Activated CD4-positive, alpha-beta T cell treated with anti-CD3 and anti-CD28 coated beads, Interleukin-2, amount 50 U/mL, for 24 hours (primary cell): ENCODE measurements around the gene KIAA1671.

Experiments used
- DNase-seq, 2 donors: peaks; one replicate each; pipeline ENCODE4 v3.0.0-alpha.2; 2020; ENCODE audit warnings: low read depth in 1 of 2, low spot score in 1 of 2

Gene KIAA1671

DNA sequence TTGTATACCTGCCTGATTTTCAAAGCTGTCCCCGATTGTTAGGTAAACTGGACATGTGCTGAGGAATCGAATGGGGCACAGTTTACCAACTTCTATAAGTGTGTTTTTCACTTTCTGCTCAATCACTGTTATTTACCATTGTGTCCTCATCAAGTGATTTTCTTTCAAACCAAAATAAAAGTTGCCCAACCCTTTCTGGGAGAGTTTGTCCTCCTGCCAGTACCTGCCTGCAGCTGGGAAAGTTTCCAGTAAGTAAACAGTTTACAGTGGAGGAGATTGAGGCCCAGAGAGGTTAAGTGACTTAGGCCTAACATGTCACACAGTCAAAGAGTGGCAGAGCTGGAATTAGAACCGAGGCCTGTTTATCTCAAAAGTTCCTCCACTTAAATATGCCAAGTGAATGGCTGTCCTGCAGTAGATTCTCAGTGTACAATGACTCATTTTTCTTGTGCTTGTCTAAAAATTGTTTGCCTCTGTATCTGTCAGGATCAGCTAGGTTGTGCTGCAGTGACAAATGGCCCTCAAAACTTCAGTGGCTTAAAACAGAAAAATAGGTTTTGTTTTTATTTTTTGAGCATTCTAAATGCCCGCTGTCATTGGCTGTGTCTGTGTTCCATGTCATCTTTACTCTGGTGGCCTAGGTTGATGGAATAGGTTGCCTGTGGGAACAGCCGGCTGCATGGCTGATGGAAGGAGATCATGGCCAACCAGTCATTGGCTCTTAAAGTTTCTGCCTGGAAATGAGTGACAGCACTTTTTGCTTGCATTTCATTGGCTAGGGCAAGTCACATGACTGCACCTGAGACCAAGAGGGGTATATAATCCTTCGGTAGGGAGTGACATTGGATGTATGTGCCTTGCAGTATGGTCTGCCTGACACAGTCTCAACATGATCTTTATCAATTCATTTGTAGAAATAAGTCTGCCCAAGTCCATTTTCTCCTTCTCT, 185.3 kb downstream of the KIAA1671 start:
- DNase-seq: no peak

DNA sequence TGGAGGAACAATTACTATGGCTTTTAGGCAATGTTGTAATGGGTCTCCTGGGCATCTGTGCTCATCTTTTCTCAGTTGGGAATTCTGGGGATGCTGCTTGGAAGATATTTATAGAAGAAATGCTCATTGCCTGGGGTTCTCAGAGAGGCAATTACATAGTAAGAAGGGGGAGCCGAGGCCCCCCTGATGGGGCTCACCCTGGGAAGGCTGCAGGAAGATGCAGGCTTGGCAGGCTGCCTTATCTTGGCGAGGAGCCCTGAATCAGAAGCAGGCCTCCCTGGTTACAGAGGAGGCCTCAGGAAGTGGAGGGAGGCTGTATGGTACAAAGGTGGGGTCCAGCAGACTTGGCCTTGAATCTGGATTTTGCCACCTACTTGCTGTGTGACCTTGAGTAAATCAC, 186.5 kb downstream of the KIAA1671 start:
- no peak for DNase-seq

DNA sequence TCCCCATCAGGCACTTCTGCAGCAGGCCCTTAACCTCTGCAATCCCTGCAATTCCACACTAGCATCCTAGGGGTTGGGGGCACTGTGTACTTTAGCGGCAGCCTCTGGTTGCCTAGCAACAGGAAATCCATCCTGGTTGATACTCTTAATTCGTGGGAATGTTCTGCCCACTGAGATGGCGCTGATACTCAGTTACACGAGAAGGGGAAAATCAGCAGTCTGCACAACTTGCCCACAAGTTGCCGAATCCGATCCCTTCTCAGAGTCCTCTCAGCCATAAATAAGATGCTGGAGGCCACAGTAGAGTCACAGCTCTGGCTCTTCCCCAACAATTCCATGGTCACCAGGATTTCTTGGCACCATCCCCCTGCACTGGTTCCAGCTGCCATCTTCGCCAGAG, 189.6 kb downstream of the KIAA1671 start:
- DNase-seq: no peak

DNA sequence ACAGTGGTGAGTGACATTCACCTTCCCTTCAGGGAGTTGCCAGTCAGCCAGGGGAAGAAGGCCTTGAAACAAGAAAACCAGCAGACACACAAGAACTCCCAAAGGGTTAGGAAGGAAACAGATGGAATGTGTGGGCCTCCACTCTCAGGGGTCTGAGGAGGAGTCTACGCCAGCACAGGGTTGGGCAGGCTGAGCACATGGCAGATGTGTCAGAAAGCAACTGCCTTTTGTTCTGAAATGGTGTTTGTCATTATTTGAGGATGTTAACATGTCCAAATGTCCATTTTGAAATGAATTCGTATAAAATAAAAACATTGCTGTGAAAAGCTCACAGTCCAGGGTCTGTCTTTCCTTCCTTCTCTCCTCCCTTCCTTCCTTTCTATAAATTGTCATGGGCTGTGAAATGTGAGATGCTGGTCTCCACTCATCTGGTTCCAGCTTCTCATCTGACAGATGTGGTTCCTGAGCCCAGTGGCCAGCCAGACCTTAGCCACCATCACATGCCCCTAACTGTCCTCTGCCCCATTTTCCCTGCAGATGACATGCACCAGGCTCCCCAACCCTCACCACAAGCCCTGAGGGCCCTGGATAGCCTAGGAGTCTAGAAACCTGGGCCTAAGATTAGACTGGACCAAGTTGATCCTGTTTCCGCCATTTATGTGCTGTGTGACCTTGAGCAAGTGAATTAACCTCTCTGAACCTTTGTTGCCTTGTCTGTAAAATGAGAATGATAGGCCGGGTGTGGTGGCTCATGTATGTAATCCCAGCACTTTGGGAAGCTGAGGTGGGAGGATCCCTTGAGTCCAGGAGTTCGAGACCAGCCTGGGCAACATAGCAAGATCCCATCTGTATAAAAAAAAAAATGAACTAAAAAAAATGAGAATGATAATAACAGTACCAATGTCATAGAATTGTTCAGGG, 190.9 kb downstream of the KIAA1671 start:
- DNase-seq: no peak

- DNase-seq: no peak
Observed at GRCh38 chr22:25144522-25144921, 192.0 kb downstream of the KIAA1671 start.

DNA sequence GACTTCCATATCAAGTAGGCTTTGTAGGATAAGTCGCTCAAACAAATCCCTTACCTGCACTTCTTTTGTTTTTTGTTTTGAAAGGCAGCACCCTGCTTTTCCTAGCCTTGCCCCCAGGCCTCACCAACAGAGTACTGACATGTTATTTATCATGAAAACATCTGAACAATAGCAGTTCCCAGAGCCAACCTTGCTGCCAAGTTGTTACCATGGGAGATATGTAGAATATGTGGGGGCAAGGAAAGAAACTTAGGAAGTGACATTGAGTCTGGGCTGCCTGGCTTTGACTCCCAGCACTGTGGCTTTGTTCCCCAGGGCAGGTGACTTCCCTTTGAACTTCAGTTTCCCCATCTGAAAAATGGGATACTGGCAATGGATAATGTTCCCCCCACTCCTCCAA, 193.8 kb downstream of the KIAA1671 start:
- no peak for DNase-seq

DNA sequence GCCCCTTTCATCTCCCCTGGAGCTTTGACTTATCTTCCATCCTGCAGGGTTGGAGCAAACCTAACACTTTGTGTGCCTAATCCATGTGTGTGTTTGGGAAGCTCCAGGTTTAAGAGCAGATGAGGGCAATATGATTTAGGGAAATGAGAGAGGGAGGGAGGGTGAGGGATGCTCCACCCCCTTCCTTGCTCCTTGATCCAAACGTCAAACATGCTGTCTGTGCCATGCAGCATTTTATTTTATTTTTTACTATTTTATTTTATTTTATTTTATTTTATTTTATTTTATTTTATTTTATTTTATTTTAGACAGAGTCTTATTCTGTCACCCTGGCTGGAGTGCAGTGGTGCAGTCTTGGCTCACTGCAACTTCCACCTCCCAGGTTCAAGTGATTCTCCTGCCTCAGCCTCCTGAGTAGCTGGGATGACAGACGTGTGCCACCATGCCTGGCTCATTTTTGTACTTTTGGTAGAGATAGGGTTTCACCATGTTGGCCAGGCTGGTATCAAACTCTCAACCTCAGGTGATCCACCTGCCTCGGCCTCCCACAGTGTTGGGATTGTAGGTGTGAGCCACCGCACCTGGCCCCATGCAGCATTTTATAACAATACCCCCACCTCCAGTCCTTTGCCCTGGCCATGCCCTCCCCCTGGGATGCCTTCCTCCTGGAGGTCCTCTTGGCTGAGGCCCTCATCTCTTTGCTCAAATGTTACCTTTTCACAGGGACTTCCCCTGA, 194.6 kb downstream of the KIAA1671 start:
- no peak for DNase-seq

DNA sequence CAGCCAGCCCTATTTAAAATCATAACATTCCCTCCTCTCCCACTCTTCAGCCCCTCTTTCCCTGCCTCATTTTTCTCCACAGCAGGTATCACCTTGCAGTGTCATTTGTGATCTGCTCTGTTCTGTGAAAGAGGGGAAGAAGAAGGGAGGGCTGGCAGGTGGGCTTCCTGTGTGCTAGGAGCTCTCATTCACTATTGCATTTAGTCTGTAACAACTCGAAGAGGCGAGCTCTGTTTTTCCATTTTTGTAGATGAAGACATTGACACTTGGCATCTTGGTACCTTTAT, 195.1 kb downstream of the KIAA1671 start:
- no peak for DNase-seq

- DNase-seq: no peak
Observed at GRCh38 chr22:25148149-25148691, 195.7 kb downstream of the KIAA1671 start.

GRCh38 chr22:25149014-25149413, 196.5 kb downstream of the KIAA1671 start:
- no peak for DNase-seq

- no peak for DNase-seq
Observed at GRCh38 chr22:25153961-25154666, 201.6 kb downstream of the KIAA1671 start.

DNA sequence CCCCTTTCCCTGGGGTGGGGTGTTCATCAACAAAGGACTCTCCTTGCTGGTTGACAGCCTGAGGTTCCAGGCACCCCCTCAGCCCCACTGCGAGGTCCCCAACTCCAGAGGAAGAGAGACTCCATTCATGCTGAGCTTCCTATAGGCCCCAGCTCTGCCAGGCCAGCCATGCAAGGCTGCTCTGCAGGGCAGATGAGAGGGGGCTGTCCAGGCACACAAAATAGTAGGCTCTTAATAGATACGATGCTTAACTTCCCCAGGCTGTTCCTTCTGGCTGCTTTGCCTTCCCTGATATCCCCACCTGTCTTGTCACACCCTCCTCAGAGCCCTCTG, 202.1 kb downstream of the KIAA1671 start:
- no peak for DNase-seq

DNA sequence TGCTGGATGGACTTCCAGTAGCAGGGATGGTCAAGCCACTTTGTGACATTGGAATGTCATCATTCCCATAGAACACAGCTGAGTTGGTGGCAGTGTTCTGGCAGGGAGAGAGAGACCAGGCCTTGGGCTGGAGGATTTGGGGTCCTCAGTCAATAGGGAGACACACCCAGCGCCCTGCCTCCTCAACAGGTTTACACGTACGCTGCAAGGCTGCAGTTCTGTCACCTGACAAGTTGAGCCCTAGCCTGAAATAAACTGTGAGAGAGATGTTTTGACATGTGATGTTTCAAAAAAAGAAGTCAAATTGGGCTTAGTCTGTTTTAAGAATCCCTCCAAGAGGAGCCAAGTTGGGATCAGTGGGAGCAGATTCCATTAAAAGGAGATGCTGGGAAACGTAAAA, 204.2 kb downstream of the KIAA1671 start:
- no peak for DNase-seq

DNA sequence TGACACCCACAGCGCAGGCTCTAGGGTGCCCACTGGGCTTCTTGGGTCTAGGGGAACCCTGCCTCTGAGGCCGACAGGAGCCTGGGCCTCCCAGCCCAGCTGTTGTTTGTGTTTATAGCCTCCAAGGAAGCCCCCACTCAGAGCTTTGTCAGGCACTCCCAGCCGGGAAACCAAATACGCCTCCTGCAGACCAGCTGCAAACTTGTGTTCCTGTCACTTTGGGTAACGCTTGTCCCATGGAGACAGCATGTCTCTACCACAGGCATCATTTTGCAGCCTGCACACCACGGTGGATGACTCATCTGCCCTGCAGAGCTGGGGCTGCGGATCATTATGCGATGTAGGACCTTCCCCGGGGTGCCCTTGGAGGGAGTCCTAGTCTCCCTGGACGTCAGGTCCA, 206.5 kb downstream of the KIAA1671 start:
- no peak for DNase-seq

DNA sequence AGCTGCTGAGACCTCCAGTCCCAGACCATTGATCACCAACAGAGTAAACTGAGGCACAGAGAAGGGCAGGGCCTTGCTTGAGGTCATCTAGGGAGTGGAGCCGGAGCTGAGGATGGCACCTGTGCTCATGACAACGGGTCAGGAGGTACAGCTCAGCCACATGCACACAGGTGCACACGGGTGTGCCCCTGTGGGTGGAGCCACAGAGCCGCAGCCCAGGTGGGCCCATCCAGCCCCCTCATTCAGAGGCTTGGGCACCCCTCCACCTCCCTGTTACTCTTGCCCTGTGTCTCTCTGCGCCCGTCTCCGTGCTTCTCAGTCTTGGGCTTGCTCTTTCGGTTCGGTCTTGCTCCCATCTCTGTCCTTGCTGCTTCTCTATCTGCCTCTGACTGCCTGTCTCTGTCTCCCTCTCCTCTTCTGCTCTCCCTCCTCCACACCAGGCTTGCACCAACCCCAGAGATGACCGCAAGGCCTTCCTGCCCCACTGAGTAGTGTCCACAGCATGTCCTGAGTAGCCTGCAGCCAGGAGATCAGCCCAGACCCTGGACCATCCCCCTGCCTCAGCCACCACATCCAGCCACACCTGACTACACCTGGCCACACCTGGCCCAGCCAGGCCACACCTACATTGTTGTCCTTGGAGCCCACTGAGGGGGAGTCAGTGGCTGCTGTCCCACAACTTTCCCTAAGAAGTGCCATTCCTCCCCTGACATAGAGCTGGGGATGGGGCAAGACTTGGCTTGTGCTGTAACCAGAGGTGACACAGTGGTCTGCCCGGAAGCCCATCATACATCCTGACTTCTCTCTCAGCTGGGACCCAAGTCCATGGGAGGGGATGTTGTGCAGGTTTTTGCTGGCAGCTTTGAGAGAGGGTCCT, 207.8 kb downstream of the KIAA1671 start:
- DNase-seq: no peak

DNA sequence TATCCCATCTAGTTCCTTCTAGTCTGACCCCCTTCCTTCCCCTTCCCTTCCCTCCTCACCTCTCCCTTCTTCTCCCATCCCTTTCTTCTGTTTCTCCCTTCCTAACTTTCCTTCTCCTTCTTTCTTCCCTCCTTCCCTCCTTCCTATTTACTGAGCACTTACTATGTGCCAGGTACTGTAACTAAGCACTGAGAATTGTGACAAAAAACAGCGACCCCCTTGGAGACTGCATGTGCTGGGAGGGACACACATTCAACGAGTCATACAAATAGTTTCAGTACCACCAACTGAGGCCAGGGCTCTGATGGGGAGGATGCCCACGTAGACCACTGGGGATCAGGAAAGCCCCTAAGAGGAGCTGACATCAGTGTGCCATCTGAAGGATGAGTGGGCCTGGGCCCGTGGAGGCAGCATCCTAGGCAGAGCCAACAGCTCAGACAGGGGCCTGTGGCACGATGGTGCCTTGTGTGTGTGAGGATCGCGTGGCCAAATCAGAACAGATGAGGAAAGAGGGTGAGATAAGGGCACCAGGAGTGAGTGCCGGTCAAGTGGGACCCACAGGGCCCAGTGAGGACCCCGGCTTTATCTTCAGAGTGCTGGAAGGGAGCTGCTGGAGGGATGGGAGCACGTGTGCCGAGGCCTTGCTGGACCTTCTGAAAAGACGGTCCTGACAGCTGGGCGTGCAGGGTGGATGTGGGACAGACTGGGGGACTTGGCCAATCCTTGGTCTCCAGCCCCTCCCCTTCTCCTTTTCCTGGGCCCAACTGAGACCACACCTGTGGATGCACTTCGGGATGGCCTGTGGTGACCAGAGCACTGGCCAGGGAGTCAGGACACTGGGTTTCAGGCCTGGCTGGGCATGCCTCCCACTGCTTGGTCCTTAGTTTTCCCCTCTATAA, 208.8 kb downstream of the KIAA1671 start:
- no peak for DNase-seq

DNA sequence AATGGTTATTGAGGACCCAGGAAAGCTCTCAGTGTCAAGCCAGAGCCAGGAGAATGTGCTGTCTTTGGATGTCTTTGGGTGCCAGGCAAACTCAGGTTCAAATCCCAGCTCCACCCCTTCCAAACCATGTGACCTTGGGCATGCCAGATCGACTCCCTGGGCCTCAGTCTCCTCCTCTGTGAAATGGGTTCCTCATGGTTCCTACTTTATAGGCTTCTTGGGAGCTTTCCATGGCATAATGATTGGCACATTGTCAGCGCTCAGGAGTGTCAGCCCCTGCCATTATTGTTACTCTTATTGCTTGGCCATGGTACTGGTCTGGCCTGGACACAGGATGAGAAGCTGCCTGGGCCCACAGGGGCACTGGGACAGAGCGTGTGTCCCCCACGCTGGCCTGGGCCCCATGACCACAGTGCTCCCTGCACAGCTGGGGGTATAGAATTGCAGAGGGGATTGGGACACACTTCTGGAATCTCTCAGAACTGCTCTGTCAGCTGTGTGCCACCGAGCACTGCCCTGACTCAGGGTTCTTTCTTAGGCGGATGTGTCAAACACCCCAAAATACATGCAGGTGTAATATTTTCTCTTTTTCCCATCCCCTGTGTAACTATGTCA, 209.5 kb downstream of the KIAA1671 start:
- no peak for DNase-seq

DNA sequence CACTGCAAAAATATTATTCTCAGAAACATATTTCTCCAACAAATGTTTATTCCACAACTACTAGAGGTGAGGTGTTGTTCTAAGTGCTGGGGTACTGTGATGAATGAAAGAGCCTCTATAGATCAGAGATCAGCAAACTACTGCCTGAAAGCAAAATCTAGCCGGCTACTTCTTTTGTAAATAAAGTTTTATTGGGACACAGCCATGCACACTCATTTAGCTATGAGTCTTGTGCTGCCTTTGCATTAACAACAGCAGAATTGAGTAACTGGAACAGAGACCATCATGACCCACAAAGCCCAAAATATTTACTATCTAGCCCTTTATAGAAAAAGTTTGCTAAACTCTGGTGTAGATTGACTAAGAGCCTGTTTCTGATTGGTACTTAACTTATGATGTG, 210.0 kb downstream of the KIAA1671 start:
- no peak for DNase-seq
